Muscle of arm (tissue), 12 donors: Measurements from ENCODE around the gene SBF2. TPM values are rescaled to one million over a fixed set of nuclear protein-coding genes. Genes with fewer than 3 reads are reported as not detected.

ENCODE experiments used
- DNase-seq: peaks from one replicate; pipeline ENCODE4 v3.0.0-alpha.2; 2013
- polyA plus RNA-seq, 12 donors: library from polyadenylated mRNA; unstranded; fragments of 120-200 nt; gene quantifications; one replicate each; pipeline ENCODE4 v1.2.1, GENCODE V29; 2013; ENCODE audit not compliant: insufficient read length in 12 of 12

SBF2 gene
- polyA plus RNA-seq, 12 donors: 18.3 to 53.2 (median 25.3) TPM; not detected in 1

- no peak for DNase-seq
These were observed 438.3 kb downstream of the SBF2 start for GRCh38 chr11:9855579-9856287.

GRCh38 chr11:9853929-9854552 lies 440.0 kb downstream of the SBF2 start:
- DNase-seq: no peak

- no peak for DNase-seq
These were observed 441.6 kb downstream of the SBF2 start for GRCh38 chr11:9852465-9852864.

- no peak for DNase-seq
These were observed 442.7 kb downstream of the SBF2 start for GRCh38 chr11:9851366-9851765.

GRCh38 chr11:9850224-9850895 lies 443.7 kb downstream of the SBF2 start:
- no peak for DNase-seq

GRCh38 chr11:9849389-9849788 lies 444.6 kb downstream of the SBF2 start:
- no peak for DNase-seq

GRCh38 chr11:9847636-9848035 lies 446.4 kb downstream of the SBF2 start:
- no peak for DNase-seq

- no peak for DNase-seq
These were observed 451.1 kb downstream of the SBF2 start for GRCh38 chr11:9842923-9843322.

GRCh38 chr11:9840460-9841004 lies 453.5 kb downstream of the SBF2 start:
- DNase-seq: no peak

GRCh38 chr11:9839550-9839949 lies 454.5 kb downstream of the SBF2 start:
- DNase-seq: no peak

- DNase-seq: no peak
These were observed 455.1 kb downstream of the SBF2 start for GRCh38 chr11:9838961-9839360.

GRCh38 chr11:9838229-9838628 lies 455.8 kb downstream of the SBF2 start:
- DNase-seq: no peak

- no peak for DNase-seq
These were observed 459.7 kb downstream of the SBF2 start for GRCh38 chr11:9834291-9834690.

GRCh38 chr11:9831122-9831521 lies 462.9 kb downstream of the SBF2 start:
- DNase-seq: no peak

GRCh38 chr11:9827708-9828107 lies 466.3 kb downstream of the SBF2 start:
- DNase-seq: no peak

GRCh38 chr11:9826390-9826789 lies 467.6 kb downstream of the SBF2 start:
- no peak for DNase-seq

- no peak for DNase-seq
These were observed 468.1 kb downstream of the SBF2 start for GRCh38 chr11:9825895-9826294.

- DNase-seq: no peak
These were observed 468.7 kb downstream of the SBF2 start for GRCh38 chr11:9825315-9825714.

- DNase-seq: no peak
These were observed 470.1 kb downstream of the SBF2 start for GRCh38 chr11:9823887-9824385.

GRCh38 chr11:9823439-9823838 lies 470.6 kb downstream of the SBF2 start:
- DNase-seq: no peak

- no peak for DNase-seq
These were observed 472.8 kb downstream of the SBF2 start for GRCh38 chr11:9821008-9821752.

- DNase-seq: no peak
These were observed 473.8 kb downstream of the SBF2 start for GRCh38 chr11:9820260-9820659.
